ENCODE data around the gene CREG1. TPM values are rescaled to one million over a fixed set of nuclear protein-coding genes. Genes with fewer than 3 reads are reported as not detected.

CREG1 gene
- total RNA-seq, 1 experiment from 2014 or later, result 91.5 TPM

DNA sequence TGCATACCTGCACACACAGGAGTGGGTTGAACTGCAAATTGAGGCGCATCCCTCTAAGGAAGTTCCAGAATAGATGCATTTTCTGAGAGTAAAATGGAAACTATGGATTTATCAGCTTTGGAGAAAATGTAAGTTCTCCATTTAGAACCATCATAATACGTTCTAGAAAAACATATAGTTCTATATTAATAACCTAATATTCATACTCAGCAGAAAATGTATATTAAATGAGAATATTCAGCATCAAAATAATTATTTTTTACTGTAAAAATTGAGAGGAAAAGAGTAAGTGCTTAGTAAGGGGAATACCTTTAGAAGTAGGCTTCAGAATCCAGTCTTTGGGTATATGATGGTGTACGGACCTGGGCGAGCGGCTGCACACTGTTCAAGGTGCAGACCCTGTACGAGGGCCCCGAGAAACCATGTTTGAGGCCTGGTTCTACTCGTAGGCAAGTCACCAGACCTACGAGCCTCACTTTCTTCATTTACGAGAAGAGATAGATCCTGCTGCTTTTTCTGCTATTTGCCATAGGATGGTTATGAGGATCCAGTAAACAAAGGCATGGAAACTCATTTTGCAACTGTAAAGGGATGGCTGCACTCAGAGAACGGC, 42.1 kb downstream of the CREG1 start:
- Histone ChIP-seq H3K9me3 (no peaks in the 10 kb centered on the region), H3K4me3 (ENCODE audit: low read depth, low read length) (no peak overlapping the region), H3K4me1 (0 out of 2 replicates have a peak, but pooled peaks cover 7% of the 10 kb centered on the region), H3K36me3 (ENCODE audit: control insufficient read depth, insufficient read depth, low read length) (no peaks in the 10 kb centered on the region), H3K27me3 (replicated peaks; ENCODE audit: control insufficient read depth, insufficient read depth, low read length) (no peaks in the 10 kb centered on the region)
- BruUV-seq (replicated peaks), result no TSS peak
- ChIA-PET CTCF (no interaction called here), POLR2A (no interaction called here)
- intact Hi-C loops (cut with micrococcal nuclease; ENCODE audit: unreplicated experiment), result no loop called here
- no peaks in the 10 kb centered on the region for H3K36me3 Mint-ChIP-seq (ENCODE audit: insufficient read depth, unreplicated experiment)
- TF ChIP-seq, protein P1, sequence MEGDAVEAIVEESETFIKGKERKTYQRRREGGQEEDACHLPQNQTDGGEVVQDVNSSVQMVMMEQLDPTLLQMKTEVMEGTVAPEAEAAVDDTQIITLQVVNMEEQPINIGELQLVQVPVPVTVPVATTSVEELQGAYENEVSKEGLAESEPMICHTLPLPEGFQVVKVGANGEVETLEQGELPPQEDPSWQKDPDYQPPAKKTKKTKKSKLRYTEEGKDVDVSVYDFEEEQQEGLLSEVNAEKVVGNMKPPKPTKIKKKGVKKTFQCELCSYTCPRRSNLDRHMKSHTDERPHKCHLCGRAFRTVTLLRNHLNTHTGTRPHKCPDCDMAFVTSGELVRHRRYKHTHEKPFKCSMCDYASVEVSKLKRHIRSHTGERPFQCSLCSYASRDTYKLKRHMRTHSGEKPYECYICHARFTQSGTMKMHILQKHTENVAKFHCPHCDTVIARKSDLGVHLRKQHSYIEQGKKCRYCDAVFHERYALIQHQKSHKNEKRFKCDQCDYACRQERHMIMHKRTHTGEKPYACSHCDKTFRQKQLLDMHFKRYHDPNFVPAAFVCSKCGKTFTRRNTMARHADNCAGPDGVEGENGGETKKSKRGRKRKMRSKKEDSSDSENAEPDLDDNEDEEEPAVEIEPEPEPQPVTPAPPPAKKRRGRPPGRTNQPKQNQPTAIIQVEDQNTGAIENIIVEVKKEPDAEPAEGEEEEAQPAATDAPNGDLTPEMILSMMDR (IDR thresholded peaks at IDR 0.05; ENCODE audit: insufficient read depth in 1 of 2, low read depth in 1 of 2, low read length in 1 of 2, severe bottlenecking in 1 of 2, unreplicated experiment in 1 of 2), result no peak
- no peaks in the 10 kb centered on the region for H3K27me3 Mint-ChIP-seq (ENCODE audit: insufficient read depth, unreplicated experiment)
- H3K4me1 Mint-ChIP-seq (ENCODE audit: low read depth, unreplicated experiment), result no peaks in the 10 kb centered on the region
- H3K9me3 Mint-ChIP-seq (ENCODE audit: unreplicated experiment), result no peaks in the 10 kb centered on the region
- H3K27ac Mint-ChIP-seq (ENCODE audit: unreplicated experiment), result no peak overlapping the region
- no peak for DNase-seq
- no peak overlapping the region for H3K4me3 Mint-ChIP-seq (ENCODE audit: unreplicated experiment)

DNA sequence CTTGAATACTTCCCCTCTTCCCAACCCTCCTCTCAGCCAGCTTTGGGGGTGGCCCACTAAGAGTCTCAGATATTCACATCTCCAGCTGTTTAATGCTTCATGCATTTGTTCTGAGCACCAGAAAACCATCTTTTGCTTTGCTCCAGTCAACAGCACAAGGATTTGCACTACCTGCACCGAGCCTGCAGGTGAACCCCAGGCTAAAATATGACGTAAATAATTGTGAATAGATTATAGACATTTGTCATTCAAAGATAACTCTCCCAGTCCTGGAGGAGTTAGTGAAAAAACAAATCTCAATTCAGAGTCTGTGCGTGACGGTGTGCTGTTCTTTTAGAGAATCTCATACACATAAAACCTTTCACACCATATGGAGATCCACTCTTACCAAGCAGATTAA, 42.7 kb downstream of the CREG1 start:
- Mint-ChIP-seq H3K27me3 (ENCODE audit: insufficient read depth, unreplicated experiment) (no peaks in the 10 kb centered on the region), H3K27ac (ENCODE audit: unreplicated experiment) (no peak overlapping the region), H3K9me3 (ENCODE audit: unreplicated experiment) (no peaks in the 10 kb centered on the region), H3K4me1 (ENCODE audit: low read depth, unreplicated experiment) (no peaks in the 10 kb centered on the region), H3K36me3 (ENCODE audit: insufficient read depth, unreplicated experiment) (no peaks in the 10 kb centered on the region), H3K4me3 (ENCODE audit: unreplicated experiment) (no peak overlapping the region)
- intact Hi-C loops (cut with micrococcal nuclease; ENCODE audit: unreplicated experiment), result no loop called here
- no peak overlapping the region for H3K4me3 ChIP-seq (ENCODE audit: low read depth, low read length)
- no peak for DNase-seq
- ChIA-PET POLR2A (no interaction called here), CTCF (no interaction called here)
- H3K4me1 ChIP-seq, result 0 out of 2 replicates have a peak, but pooled peaks cover 7% of the 10 kb centered on the region
- no peaks in the 10 kb centered on the region for H3K9me3 ChIP-seq
- TF ChIP-seq, protein P1 (IDR thresholded peaks at IDR 0.05; ENCODE audit: insufficient read depth in 1 of 2, low read depth in 1 of 2, low read length in 1 of 2, severe bottlenecking in 1 of 2, unreplicated experiment in 1 of 2), result no peak
- no TSS peak for BruUV-seq (replicated peaks)
- H3K27me3 ChIP-seq (replicated peaks; ENCODE audit: control insufficient read depth, insufficient read depth, low read length), result no peaks in the 10 kb centered on the region
- H3K36me3 ChIP-seq (ENCODE audit: control insufficient read depth, insufficient read depth, low read length), result no peaks in the 10 kb centered on the region

DNA sequence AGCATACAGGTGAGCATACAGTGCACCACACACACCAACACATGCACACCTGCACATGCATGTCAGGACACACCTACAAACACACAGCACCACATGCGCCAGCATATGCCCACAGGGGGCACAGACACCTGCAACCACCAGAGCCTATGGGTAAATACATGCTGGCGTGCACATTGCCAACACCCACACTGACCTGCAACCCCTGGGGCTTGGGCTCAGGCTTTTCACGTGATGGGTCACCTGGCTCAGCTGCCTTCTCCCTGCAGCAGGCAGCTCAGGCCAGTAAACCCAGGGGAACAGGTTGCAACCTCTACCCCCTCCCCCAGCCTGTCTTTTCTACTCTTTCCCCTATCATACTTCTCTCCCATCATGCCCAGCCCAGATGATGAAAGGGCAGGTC, 43.3 kb downstream of the CREG1 start:
- no peaks in the 10 kb centered on the region for H3K9me3 ChIP-seq
- BruUV-seq (replicated peaks), result no TSS peak
- TF ChIP-seq, protein P1 (IDR thresholded peaks at IDR 0.05; ENCODE audit: insufficient read depth in 1 of 2, low read depth in 1 of 2, low read length in 1 of 2, severe bottlenecking in 1 of 2, unreplicated experiment in 1 of 2), result no peak
- ChIA-PET POLR2A (no interaction called here), CTCF (no interaction called here)
- Mint-ChIP-seq H3K9me3 (ENCODE audit: unreplicated experiment) (no peaks in the 10 kb centered on the region), H3K27me3 (ENCODE audit: insufficient read depth, unreplicated experiment) (no peaks in the 10 kb centered on the region), H3K4me1 (ENCODE audit: low read depth, unreplicated experiment) (no peaks in the 10 kb centered on the region), H3K27ac (ENCODE audit: unreplicated experiment) (no peak overlapping the region), H3K4me3 (ENCODE audit: unreplicated experiment) (no peak overlapping the region), H3K36me3 (ENCODE audit: insufficient read depth, unreplicated experiment) (no peaks in the 10 kb centered on the region)
- intact Hi-C loops (cut with micrococcal nuclease; ENCODE audit: unreplicated experiment), result no loop called here
- no peak for DNase-seq
- H3K36me3 ChIP-seq (ENCODE audit: control insufficient read depth, insufficient read depth, low read length), result no peaks in the 10 kb centered on the region
- H3K4me3 ChIP-seq (ENCODE audit: low read depth, low read length), result no peak overlapping the region
- 0 out of 2 replicates have a peak, but pooled peaks cover 7% of the 10 kb centered on the region for H3K4me1 ChIP-seq
- H3K27me3 ChIP-seq (replicated peaks; ENCODE audit: control insufficient read depth, insufficient read depth, low read length), result no peaks in the 10 kb centered on the region
